HG02642 (cell line): ENCODE data around the gene C1orf50.
"Not testable (repeated sequence)": the region's sequence is repeated elsewhere in the genome, so short reads cannot be mapped to it uniquely, and the experiment has no call there.

ENCODE experiments used
- ATAC-seq: cut with Tn5 transposase; IDR thresholded peaks from one replicate; pipeline ENCODE4 v1.9.1; 2021; ENCODE audit warnings: mild to moderate bottlenecking; ENCODE audit not compliant: unreplicated experiment, poor library complexity

C1orf50 gene

DNA sequence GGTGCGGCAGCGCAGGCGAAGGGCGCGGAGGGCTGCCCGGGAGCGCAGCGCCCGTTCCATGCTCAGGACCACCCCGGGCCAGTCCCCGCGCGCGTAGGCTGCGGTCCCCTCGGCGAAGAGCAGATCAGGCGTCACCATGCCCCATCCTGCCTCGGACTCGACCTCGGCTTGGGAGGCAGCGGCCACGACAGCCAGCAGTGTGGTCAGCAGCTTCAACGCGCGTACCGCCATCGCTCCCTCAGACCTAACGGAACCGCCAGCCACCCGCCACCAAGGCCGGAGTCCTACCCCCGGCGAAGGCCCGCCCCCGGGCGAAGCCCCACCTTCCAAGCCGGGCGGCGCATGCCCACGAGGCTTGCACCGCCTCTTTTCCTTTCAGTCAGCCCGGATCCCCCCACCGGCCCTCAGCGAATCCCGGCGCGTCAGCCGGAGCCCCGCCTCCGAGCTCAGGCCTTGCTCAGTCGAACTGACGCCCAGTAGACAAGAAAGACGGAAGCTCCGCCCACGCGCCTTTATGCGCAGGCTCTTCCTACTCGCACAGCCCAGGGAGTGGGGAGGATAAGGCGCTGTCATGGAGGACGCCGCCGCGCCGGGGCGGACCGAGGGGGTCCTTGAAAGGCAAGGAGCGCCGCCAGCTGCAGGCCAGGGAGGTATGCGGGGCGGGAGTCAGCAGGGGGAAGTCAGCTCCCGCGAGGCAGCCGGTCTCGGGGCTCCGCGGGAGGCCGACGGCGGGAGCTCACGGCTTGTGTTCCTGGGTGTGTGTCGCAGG, at the start of gene C1orf50, which contains the start of gene P3H1:
C1orf50 (plus strand) TSS at position 509 of the 769 bp plus-strand sequence; CDS start at position 572, 63 bp downstream.
P3H1 (minus strand) TSS at position 288 of the 769 bp plus-strand sequence; CDS start at position 231, 57 bp downstream.
- peak; percentile 90 for ATAC-seq

DNA sequence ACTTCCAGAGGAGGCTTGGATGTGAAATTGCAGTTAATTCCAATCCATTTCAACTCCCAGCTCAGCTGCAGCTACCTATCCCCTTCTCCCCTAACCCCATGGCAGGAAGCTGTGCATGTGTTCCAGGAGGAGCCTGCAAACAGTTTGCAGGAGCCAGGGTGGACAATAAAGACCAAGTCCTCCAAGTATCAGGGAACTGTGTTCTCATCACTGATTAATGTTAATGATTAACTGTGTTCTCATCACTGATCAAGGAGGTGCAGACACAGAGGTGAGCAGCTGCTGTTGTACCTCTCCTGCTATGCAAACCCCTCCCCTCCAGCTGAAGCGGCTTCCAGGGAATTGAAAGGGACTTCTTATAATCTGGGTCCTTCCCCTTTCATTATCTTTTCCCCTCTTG, 46.2 kb upstream of the C1orf50 start:
- ATAC-seq = no peak

DNA sequence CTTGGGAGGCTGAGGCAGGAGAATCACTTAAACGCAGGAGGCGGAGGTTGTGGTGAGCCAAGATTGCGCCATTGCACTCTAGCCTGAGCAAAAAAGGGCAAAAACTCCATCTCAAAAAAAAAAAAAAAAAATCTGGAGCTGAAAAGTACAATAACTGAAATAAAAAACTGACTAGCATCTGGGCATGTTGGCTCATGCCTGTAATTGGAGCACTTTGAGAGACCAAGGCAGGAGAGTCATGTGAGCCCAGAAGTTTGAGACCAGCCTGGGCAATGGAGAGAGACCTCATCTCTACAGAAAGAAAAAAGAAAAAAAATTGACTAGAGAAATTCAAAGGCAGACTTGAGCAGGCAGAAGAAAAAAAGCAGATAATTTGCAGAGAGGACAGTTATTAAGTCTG, 45.1 kb upstream of the C1orf50 start:
- no peak for ATAC-seq

DNA sequence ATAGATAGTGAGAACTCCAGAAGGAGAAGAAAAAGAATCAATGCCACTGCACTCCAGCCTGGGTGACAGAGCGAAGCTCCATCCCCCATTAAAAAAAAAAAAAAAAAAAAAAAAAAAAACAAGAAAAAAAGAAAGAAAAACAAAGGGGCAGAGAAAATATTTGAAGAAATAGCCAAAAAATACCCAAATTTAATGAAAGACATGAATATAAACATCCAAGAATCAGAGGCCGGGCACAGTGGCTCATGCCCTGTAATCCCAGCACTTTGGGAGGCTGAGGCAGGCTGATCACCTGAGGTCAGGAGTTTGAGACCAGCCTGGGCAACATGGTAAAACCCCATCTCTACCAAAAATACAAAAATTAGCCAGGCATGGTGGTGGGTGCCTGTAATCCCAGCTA, 44.6 kb upstream of the C1orf50 start:
- ATAC-seq = not testable (repeated sequence)

DNA sequence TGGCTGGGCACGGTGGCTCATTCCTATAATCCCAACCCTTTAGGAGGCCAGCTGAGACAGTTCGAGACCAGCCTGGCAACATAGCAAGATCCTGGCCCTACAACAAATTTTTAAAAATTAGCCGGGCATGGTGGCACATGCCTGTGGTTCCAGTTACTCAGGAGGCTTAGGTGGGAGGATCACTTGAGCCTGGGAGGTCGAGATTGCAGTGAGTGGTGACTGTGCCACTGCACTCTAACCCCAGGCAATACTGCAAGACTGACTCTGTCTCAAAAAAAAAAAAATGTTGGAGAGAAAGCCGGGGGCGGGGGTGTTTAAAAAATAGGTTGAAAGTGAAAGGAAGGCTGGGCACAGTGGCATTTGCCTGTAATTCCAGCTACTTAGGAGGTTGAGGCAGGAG, 43.5 kb upstream of the C1orf50 start:
- no peak for ATAC-seq

DNA sequence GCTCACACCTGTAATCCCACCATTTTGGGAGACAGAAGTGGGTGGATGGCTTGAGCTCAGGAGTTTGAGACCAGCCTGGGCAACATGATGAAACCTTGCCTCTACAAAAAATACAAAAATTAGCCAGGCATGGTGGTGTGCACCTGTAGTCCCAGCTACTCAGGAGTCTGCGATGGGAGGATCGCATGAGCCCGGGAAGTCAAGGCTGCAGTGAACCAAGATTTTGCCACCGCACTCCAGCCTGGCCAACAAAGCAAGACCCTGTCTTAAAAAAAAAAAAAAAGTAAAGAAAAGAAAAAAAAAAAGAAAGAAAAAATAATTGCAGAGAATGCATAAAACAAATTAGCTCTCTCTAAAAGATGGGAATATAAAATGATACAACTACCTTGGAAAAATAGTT, 41.2 kb upstream of the C1orf50 start:
- ATAC-seq = not testable (repeated sequence)

DNA sequence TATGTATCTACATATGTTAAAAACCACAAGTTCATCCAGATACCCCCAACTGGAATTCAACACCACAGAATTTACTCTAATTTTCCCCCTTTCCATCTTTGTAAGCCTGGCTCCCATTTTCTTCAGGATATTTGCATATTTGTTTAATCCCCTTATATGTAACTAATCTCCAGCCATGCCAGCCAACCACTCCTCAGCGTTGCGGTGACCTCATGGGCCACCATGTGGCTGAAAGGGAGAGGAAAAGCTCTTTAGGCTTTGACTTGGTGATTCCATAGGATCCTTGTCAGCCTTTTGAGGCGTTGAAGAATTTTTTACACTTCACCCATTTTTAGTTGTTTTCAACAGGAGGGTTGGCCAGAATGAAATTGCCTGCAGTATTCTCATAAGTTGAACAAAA, 37.0 kb upstream of the C1orf50 start:
- no peak for ATAC-seq

DNA sequence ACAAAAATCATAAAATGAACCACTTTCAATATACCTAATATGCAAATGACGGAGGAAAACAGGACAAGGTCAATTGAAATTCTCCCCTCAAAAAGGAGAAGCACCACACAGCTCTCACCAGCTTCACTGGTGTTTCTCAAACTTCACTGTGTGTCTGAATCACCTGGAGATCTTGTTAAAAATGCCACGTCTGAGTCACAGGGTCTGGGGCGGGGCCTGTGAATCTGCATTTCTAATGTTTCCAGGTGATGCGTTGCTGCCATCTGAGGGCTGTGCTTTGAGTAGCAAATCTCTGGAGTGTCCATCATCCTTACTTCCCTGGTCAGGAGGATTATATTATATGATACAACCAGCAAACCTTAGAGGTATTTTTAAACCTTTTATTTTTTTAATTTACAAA, 36.1 kb upstream of the C1orf50 start:
- ATAC-seq = no peak

DNA sequence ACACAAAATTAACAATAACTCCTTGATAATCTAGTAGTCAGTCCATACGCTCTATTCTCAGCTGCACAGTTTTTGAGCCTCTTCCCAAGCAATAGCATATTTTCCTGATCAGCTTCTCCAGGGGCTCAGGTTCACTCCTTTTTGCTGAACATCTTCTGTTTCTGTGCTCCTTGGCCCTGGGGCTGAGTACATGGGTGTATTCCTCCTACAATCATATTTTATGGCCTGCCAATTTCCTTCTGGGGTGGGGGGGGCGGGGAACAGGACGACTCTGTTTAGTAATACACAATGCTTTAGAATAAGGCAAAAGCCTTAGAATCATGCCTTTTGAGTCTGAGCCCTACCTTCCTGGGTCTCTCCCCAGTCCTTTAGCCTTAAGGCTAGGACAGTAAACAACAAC, 35.5 kb upstream of the C1orf50 start:
- ATAC-seq = no peak

DNA sequence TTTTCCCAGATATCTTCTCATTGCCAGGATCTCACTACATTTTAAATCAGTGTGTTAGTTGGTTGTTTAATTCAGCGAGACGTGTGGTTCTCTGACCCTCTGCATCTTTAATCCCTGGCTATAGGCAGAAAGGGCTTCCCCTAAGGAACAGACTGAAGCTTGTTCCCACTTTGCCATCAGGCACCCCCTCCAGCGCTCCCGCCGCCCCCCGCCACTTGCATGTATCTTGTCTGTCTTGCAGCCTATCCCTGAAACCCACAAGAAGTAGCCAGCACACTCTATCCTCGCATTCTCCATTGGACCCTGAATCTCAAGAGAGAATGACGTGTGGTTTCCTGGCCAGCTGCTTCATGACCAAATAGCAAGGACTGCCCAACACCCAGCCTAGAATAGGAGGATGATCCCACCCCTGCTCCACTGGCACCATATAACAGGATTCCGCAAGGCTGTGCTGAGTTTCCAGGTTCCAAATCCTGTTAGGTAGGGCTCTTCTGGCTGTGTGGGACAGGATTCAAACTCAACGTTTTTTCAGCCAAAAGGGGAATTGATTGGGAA, 34.8 kb upstream of the C1orf50 start:
- ATAC-seq = no peak

DNA sequence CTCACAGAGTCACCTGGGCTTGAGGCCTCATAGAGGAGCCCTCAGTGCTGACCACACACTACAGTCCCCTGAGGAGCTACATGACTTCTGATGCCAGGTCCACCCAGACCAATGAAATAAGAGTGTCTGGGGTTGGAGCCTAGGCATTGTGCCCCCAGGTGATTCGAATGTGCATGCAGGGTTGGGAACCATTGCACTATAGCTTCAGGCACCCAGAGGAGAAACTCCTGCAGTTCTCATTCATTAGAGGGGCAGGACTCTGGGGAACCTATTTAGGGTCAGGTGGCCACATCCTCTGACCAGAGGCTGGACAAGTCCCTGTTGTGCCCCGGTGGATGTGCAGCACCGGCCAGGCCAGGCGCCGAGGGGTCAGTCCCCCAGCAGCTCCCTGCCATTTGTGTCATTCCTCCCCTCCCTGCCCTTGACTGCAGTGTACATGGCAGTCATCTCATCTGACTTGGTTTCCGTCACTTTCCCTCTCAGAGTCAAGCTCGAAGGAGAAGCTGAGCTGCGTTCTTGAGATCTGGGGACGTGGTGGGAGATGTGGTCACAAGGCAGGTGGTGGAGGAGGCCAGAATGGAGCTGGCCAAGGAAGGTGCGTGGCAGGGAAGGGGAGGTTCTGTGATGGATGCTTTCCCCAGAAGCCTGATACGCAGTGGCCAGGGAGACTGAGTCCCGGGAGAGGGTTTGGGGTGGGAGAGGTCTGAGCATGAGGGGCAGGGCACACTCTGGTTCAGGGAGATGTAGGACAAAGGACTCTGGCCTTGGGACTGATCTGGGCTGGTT, 33.4 kb upstream of the C1orf50 start:
- ATAC-seq = no peak

DNA sequence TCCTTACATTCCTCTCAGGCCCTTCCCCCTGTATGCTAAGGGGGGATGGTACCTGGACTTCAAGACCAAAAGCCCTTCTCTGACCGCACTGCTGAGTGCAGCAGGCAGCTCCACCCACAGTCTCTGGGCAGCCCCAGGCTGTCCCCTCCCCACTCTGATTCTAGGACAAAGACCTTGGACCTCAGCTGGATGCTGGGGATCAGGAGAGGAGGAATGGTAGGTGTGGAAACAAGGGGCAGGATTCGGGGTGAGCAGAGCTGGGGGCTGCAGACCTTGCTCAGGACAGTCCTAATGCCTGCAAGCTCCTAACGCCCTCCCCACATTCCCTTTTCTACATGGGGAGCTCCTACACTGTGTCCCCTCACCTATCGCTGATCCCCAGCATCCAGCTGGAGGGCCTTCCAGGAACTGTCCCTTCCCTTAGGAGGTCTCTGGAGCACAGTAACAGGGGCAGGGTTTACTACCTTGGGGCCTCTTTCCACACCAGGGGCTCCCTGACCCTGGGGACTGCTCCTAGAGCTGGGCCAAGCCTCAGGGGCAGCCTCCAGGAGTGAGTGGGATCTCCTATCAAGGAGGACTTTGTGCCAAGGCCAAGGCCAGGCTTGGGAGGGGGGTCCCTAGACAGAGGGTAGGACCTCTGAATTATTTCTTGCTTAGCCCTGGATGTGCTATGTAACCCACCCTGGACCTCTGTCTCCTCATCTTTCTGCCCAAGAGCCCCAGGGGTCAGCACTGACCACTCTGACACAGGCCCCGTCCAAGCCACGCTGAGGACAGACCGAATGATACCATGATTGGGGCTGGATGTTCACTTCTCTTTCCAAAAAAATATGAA, 32.6 kb upstream of the C1orf50 start:
- ATAC-seq = no peak

DNA sequence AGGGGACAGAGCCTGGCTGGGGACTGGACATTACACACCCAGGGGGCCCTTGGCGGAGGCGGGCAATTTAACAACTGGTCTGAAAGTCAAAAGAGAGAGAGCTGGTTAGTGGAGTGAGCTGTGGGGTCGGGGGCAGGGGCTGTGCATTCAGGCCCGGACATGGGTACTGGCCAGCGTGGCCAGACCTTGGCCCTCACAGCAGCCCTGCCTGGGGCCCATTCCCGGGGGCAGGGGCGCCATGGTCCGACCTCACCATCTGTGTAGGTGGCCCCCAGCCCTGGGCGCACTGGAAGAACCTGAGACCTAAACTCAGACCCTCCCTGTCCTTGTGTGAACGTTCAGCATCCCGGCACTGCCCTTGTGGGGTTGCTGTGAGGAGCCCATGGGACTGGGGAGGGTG, 32.0 kb upstream of the C1orf50 start:
- ATAC-seq = no peak

DNA sequence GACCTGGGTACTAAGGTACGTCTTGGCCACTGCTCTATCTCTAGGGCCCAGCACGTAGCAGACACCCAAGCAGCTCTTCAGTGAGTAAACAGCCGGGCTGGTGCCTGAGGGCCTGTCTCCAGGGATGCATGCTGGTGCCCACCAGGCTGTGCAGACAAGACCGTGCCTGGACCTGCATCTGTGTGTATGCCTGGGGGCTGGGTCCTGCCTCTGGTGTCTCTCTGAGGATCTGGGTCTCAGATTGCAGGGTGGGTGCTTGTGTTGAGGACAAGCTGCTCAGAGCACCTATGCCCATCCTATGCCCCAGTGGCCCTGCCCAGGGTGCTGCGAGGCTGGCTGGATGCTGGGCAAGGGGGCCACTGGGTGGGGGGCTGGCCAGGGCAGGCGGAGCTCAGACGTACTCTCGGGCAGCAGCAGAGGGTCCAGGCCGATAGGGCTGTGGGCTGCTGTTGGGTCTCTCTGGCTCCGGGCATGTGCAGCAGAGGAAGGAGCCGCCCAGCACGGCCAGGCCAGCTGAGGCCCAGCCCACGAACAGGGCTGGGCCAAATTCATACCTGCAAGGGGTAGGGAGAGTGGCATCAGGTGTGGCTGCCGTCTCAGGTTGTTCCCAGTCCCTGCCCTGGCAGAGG, 31.5 kb upstream of the C1orf50 start:
- ATAC-seq = no peak

DNA sequence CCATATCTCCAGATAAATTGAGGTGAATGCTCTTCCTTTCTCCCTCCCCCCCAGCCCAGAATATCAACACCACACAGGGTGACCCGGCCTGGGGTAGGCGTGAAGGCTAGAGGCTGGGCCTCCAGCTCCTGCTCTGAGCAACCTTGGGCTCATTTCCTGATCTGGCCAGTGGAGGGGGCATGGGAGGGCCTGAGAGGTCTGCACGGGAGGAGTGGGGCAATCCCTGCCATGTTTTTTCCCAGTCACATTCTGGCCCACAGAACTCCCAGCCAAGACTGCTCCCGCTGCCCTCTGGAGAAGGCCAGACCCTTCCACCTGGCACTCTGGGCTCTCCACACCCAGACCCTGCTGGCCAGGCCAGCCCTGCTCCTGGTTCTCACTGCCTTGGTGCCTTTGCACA, 30.9 kb upstream of the C1orf50 start:
- no peak for ATAC-seq

DNA sequence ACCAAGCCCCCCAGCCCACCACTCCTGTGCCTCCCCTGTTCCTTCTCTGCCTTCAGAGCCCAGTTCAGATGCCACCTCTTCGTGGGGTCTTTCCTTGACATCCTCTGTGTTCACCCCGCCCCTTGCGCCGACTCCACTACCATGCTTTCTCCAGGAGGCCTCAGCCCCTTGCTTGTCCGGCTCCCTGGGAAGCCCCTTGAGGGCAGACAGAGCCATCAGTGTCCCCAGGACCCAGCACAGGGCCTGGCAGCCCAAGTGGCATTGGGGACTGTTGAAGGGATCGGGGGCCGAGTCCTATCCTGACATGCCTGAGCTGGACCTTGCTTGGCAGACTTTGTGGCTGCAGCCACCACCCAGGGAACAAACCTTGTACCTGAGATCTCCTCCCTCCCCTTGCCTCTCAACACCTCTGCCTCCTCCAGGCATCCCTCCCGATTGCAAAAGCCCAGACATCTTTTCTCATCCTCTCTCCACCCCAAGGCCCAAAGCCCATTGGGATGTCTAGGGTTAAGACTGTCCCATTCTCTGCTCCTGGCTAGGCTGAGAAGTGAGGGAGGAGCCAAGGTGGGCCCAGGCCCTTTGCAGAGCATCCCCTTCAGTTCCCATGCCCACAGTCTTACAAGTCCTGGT, 30.4 kb upstream of the C1orf50 start:
- ATAC-seq = no peak

DNA sequence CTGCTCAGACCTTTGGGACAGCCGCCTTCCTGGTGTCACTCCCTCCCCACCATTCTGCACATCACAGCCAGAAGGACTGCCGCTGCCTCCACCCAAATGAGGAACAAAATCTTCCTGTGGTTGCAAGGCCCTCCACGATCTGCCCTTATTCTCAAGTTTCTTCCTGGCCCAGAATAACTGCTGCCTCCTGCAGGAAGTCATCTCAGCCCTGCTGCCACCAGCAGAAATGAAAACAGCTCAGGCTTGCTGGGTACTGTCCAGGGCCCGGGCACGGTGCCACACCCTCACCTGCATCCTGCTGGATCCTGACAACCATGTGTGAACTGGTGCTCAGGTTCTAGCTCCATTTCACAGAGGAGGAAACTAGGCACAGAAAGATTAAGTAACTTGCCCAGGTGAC, 29.8 kb upstream of the C1orf50 start:
- ATAC-seq = no peak

DNA sequence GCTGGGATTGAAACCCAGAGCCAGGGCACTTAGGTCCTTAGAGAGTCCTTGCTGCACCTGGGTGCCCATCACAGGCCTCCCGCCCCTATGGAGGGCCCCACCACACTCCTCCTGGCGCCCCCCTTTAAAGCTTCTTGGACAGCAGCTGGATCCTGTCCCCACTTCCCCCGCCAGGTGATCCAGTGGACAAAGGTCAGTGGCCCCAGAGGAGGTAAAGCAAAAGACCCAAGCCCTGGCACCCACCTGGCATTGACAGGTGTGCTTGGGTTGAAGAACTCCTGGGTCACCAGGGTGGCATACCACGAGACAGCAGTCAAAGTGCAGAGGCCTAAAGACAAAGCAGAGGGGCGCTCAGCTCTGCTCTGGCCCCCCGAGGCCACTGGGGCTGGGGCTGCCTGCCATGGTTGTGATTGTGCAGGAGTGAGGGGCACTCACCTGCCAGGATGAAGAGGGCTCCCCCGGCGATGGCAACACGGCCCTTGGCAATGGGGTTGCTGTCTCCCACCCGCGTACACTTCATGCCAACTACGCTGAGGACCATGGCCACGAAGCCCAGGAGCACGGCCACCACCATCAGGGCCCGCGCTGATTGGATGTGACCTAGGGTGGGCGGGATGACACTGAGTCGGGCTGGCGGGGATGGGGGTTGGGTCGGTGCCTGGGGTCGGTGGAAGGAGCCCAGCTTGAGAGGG, 28.9 kb upstream of the C1orf50 start:
- ATAC-seq = no peak

DNA sequence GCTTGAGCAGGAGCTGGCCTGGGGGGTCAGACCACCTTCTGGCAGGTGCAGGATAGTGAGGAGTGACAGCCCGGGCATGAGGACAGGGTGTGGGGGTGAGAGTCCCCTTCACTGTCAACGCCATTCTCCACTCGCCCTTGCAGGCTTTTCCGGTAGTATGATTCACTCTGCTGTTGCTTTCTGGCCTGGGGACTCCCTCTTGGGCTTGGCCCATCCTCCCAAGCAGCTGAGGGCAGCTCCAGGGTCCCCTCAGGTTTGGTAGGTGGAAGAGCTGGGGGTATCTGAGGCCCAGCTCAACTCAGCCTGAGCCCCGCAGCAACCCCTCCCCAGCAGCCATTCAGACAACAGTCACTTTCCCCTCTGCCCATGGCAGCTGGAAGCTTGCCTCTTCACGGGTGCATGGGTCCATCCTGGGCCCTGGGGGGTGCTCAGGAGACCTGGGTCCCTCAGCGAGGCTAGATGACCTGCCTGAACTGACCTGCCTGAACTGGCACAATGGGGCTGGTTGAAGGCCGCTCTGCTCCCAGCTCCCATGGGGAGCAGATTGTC, 28.3 kb upstream of the C1orf50 start:
- ATAC-seq = no peak
